ELR (cell line): ENCODE data around the gene CLEC18B.
"Not testable (repeated sequence)": the region's sequence is repeated elsewhere in the genome, so short reads cannot be mapped to it uniquely, and the experiment has no call there.

ENCODE experiments used
- DNase-seq: peaks from one replicate; pipeline ENCODE4 v3.0.0-alpha.2; 2015; ENCODE audit warnings: low read depth

CLEC18B gene

DNA sequence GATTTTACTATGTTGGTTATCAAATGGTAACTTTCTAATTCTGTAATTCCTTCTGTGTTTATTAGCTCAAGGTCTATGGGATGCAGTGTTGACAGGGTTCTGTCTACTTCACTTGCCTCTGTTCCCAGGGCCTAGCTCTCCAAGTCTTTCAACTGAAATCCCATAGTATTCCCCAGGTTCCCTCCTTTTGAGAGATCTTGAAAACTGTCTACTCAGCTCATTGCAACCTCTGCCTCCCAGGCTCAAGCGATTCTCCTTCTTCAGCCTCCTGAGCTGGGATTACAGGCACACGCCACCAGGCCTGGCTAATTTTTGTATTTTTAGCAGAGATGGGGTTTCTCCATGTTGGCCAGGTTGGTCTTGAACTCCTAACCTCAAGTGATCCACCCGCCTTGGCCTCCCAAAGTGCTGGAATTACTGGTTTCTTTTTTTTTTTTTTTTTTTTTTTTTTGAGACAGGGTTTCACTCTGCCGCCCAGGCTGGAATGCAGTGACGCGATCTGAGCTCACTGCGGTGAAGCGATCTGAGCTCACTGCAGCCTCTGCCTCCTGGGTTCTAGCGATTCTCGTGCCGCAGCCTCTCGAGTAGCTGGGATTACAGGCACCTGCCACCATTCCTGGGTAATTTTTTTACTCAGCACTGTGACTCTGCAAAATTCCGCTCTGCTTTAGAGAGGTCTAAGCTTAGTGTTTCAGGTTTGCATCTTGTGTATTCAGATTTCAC, 22.5 kb upstream of the CLEC18B start:
- not testable (repeated sequence) for DNase-seq

DNA sequence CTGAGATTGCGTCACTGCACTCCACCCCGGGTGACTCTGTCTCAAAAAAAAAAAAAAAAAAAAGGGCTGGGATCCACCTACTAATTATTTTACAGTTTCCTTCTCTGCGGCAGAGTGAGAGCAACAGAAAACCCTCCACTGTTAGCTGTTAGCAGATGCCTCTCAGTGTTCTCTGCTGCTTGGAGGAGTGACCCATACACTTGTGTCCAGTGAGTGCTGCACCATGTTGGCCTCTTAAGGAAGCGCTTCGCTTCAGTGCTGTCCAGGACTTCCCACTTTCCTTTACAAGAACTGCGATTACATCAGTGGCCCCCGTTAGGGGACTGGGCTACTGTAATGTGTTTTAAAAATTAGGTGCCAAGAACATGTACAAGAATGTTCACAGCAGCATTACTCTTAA, 18.4 kb upstream of the CLEC18B start:
- no peak for DNase-seq

DNA sequence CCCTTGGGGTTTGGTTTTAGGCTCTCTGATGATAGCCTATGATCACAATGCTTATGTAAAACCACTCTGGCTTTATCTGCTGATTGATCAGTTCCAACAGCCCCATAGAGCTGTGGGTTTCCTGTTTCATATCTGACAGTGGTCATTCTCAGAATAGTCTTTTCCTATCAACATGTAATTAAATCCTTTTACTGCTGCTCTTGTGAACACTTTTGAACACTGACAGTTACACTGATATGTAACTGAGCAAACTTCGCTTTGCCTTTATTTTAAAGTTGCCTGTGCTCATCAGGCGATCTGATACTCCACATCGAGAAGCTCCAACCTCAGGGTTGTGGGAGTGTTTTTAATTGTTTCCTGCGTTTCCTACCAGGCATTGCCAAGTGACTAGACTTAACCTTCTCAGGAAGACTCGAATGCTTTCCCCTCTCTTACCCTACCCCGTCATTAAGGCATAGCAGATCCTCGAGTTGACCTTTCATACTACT, 17.3 kb upstream of the CLEC18B start:
- DNase-seq: no peak

DNA sequence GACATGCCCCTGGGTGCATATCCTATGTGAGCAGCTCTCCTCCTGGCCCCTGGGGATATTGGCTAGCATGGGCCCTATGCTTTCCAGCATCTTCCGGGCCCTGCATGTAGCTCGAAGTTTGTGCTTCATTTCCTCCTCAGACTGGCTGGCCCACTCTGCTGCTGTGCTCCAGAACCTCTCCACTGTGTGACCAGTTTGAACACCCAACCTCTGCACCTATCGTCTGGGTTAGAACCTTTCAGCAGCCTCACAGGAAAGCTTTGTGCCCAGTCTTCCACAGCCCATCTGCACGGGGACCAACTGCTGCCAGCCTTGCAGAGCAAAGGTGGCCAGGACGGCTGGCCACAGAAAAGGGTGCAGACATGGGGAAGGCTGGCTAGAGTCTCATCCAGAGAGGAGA, 10.2 kb upstream of the CLEC18B start:
- no peak for DNase-seq

DNA sequence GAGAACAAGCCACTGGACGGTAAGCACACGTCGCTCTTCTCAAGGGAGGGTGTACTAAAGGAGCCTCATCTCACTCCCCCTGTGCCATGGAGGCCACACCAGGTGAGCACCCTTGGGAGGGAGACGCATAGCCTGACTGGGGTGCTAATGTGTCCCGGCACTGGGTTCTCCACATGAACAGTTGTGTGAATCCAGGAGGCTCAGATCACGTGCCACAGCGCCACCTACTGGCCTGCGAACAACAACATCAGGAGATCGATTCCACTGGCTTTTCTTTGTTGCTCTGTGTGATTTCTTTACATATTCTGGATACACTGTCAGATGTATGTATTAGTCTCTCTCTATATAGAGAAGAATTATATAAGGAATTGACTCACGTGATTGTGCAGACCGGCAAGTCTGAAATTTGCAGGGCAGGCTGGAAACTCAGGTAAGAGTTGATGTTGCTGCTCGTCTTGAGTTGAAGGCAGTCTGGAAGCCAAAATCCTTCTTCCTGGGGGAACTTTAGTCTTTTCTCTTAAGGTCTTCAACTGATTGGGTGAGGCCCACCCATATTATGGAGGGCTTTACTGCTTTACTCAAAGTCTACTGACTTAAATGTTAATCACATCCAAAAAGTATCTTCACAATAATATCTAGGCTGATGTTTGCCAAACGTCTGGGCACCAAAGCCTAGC, 8.9 kb upstream of the CLEC18B start:
- peak; percentile 53 for DNase-seq

DNA sequence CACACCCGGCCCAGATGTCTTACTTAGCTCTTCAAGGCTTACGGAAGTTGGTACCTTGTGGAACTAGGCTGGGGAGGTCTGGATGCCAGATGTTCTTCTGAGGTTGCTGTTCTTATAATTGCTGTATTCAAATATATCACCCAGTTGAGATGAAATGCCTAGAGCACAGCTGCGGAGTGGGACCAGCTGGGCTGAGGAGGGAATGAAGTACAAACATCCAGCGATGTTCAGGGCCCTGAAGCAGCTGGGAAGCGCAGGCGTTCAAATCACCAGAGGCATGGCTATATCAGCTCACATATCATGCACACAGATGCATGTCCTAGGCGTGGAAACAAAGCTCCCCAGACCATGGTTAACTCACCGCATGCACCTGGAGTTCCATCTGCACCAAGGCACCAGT, 7.2 kb upstream of the CLEC18B start:
- not testable (repeated sequence) for DNase-seq

DNA sequence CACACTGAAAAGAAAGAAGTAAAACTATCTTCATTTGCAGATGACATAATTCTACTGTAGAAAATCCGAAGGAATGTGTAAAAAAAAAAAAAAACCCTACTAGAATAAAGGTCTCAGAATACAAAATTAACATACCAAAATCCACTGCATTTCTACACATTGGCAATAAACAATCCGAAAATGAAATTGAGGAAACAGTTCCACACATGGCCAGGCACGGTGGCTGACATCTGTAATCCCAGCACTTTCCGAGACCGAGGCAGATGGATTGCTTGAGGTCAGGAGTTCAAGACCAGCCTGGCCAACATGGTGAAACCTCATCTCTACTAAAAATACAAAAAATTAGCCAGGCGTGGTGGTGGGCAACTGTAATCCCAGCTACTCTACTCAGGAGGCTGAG, 4.5 kb upstream of the CLEC18B start:
- not testable (repeated sequence) for DNase-seq

DNA sequence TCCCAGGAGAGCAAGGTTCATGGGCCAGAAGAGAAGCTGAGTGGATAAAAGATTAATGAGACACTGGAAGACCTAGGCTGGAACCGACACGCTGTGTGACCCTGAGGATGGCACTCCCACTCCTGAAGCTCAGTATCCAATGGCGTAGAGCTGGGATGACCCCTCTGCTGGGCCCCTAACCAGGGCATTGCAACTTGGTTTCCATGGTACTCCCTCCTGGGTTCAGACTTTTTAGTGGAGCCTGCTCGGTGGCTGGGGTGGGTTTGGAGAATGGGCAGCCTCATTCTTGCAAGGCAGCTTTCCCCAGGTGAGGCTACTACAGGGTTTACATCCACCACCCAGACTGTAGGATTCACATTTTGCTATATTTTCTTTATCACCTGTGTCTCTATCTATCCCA, 2.4 kb upstream of the CLEC18B start:
- not testable (repeated sequence) for DNase-seq

DNA sequence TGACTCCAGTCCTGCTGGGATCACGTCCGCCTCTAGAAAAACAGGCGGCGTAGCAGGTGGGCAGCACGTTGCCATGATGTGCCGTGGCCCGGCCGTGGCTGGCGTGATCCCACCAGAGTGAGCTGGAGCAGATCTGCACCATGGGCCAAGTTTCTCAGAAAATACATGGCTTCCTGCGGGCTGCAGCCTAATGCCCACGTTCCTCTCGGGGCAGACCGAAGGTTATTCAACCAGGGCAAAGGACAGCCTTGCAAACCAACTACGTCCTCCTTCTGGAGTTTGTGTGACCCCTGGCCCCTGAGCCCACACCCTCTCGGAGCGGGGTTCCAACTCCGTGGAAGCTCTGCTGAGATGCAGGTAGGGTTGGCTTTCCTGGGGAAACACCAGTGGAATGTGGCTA, 808 bp upstream of the CLEC18B start:
- not testable (repeated sequence) for DNase-seq

DNA sequence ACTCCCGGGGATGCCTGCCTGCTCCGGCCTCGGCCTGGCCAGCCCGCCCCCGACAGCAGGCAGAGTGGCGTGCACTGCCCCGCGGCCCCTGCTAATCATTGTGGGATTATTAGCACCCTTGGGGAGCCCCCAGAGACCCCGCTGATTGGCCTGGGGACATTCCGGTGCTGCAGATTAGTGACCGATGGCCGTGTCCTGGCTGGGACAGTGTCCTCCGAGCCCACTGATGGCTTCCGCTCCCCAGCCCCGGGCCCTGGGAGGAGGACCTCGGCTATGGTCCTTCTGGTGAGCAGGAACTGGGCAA, 156 bp upstream of the CLEC18B start:
- DNase-seq: not testable (repeated sequence)

DNA sequence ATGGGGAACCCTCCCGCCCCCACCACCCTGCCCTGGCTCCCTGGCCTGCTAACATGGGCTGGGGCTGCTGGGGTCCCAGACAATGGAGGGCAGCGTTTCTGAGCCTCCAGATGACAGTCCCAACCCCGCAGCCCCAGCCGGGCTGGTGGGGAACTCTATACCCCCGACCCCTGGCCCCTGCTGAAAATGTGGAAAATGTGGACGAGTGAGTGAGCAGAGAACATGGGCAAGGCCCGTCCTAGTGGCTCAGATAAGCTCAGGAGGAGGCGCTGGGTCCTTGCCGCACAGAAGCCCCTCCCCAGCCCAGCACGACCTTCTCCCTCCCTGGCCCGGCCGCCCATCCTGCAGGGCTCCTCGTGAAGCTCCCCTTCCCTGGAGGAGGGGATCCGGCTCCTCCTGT, 1.5 kb downstream of the CLEC18B start:
- DNase-seq: not testable (repeated sequence)

DNA sequence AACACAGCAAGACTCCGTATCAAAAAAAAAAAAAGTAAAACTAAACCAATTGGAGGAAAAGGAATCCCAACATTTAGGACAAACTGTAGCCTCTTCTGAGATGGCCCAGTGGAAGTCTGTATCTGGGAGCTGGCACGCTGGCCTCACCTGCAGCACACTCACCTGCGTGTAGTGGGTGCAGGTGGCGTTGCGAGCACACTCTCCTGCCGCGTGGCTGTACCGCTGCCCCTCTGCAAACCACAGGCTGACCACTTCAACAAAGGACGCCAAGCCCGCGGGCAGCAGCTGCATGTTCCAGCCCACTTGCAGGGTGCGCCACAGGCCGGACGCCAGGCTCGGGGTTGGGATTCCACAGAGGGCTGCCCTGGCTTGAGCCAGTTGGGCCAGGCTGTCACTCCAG, 3.4 kb downstream of the CLEC18B start:
- DNase-seq: not testable (repeated sequence)

DNA sequence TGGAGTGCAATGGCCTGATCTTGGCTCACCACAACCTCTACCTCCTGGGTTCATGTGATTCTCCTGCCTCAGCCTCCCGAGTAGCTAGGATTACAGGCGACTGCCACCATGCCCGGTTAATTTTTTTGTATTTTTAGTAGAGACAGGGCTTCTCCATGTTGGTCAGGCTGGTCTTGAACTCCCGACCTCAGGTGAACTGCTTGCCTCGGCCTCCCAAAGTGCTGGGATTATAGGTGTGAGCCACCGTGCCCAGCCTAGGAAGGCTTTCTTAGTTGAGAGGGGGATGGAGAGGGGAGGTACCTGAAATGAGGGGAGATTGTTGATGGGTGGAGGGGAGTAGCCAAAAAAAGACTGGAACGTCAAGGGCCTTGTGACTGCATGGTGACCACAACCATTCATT, 7.4 kb downstream of the CLEC18B start:
- DNase-seq: not testable (repeated sequence)

DNA sequence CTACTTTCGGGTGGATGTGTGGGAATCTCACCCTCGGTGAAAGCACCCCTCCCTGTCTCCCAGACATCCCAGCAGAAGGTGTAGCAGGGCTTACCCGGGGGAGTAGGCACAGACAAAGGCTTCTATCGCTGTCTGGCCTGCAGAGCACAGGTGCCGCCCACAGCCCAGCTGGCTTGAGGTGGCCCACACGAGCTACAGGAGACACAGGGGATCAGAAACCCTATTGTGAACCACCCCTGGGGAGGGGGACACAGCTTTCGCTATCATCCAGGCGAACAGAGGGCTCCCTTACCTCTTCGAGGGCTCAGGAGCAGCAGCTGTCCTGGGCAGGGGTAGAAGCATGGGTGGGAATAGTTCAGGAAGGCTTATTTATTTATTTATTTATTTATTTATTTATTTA, 7.8 kb downstream of the CLEC18B start:
- not testable (repeated sequence) for DNase-seq

DNA sequence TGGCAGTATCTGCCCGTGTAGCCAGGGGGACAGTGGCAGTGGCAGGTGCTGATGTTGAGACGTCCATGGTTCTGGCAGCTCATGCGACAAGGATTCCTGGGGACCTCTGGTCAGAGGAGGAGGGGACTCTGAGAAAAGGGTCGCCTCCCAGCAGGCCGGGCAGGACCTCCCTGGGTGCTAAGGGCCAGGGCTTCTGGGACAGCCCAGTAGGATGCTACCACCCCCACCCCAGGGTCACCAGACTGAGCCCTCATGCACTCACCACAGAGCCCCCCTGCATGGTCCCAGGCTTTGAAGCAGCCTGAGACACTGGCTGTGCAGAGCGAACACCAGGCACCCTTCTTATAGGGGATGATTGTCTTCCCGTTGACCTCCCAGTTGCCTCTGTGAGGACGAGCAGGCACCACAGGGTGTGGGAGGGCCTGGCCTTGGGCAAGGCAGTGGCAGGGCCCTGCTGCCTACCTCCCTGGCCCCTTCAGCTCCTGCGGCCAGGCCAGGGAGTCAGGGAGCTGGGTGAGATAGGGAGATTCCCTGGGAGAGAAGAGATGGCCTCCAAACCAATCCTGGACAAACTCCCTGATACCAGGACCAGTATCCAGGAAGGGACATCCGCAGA, 8.4 kb downstream of the CLEC18B start:
- not testable (repeated sequence) for DNase-seq

DNA sequence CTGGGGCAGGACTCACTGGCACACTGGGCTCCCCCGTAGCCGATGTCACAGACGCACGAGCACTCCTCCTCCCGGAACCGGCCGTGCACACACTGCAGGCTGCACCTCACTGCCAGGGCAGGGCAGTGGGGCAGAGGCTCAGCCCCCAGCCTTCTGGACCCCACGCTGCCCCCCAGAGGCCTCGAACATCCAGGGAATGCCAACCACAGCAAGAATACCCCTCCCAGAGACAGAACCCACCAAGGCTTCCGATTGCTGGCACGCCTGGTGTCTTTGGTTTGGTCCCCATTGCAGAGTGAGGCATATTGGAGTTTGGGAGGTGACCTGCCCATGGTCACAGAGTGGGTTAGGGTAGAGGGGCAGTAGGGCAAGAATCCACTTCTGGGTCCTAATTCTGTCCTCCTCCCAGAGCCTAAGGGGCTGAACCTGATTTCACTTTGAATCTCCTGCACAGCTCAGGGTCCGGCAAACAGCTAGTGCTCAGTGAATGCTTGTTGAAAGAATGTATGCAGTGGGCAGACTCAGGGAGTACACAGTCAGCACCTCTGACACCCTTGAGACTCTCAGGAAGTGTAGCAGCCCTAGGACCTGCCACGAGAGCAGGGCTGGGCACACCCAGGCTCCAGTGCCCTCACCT, 9.0 kb downstream of the CLEC18B start:
- DNase-seq: not testable (repeated sequence)

DNA sequence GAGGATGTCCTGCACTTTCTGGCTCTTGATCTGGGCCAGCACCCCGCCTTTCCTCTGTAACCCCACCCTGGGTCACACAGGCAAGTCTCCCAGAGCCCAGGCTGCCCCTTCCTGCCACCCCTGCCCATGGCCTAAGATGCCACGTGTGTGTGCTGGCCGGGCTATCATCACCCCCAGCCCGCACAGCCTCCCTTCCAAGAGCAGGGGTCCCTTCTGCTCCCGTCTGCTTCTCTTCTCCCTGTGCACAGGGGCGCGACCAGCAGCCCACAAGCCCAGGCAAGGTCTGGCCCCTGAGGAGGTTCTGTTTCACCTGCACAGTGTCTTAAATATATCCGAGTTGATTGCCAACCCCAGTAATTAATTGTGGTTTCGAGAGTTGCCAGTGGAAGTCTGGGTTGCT, 10.3 kb downstream of the CLEC18B start:
- DNase-seq: not testable (repeated sequence)

DNA sequence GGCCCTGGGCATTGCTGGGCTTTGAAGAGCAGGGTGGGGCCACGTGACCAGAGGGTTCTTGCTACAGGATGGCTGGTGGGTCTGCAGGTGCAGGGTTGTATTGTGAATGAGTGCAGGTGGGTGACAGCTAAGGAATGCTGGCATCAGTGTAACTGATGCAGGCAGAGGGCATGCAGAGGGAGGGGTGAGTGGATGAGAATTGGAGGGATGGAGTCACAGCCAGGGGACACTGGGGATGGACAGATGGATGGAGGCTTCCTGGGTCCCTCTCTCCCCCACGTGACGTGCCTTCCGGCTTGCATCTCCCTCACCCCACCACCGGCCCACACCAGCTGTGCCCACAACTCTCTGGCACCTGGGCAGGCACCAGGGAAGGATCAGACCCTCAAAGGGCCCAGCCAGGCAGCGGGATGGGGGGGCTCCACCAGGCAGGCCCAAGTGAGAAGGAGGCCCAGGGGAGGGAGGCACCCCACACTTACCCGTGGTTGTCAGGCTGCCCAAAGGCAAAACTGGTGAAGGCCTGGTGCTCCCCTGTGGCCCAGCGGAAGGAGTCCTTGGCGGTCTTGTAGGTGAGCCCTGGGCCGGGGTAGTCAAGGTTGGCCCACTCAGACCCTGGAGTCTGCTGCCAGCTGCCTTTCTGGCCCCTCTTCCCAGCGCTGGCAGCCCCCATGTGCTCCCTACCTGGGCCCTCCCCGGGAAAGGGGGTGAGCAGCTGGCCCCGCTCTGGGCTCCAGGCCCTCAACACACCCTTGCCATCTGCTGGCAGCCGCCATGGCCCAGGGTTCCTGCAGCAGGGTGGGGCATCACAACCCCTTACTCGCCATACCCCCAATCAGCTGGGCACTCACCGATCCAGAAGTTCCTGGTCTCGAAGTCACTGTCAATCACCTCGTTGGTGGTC, 11.0 kb downstream of the CLEC18B start:
- DNase-seq: not testable (repeated sequence)

DNA sequence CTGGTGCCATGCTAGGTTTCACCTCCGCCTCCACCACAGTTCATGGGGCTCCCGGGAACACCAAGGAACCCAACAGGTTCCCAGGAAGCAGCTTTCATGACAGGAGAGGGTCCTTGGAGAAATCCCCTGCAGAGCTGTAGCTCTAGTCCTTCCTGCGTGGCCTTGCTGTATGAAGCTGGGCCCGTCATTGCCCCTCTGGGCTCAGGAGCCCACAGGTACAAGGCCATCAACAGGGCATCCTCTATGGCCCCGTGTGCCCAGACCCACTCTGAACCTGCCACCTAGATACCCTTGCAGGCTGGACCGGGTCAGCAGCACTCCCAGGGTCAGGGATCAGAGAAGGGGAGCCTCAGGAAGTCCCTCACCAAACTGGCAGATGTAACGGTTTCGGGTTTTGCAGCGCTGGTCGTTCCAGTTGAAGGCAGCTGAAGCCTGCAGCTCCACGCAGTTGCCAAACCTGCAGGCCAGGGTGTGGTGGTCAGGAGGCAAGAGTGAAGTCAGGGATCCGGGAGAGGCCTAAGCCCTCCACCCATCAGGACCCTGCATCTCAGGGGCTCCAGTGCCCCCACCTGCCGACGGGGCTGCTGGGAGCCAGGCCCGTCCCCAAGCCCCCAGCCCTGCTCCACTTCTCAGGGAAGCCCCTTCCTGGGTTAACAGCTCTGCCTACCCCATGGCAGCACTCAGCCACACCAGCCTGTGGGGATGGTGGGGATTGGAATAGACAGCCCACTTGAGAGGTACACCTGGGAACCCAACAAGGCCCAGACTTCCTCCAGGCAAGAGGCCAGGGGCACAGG, 11.9 kb downstream of the CLEC18B start:
- not testable (repeated sequence) for DNase-seq

DNA sequence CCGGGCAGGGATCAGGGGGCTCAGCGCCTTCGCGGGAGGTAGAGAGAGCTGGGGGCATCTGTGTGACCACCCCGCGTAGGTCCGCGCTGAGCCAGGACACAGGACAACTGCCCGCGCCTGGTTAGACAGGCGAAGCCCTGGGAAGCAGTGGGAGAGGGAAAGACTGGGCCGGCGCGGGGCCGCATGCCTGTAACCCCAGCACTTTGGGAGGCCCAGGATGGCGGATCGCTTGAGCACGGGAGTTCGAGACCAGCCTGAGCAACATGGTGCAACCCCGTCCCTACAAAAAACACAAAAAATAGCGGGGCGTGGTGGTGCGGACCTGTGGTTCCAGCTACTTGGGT, 13.9 kb downstream of the CLEC18B start:
- not testable (repeated sequence) for DNase-seq
